Testis (tissue), 3 donors: ENCODE measurements around the gene DAD1. TPM values are rescaled to one million over a fixed set of nuclear protein-coding genes. Genes with fewer than 3 reads are reported as not detected.
"Not testable (repeated sequence)": the region's sequence is repeated elsewhere in the genome, so short reads cannot be mapped to it uniquely, and the experiment has no call there.

Experiments
- DNase-seq: peaks from one replicate; pipeline ENCODE4 v3.0.0-alpha.2; 2019
- H3K27ac ChIP-seq, 2 donors: fragments of 200-600 bp; sonication (generic); one replicate each; pipeline ENCODE4 v1.5.1; 2019
- H3K27me3 ChIP-seq: fragments of 200-600 bp; sonication (generic); one replicate; pipeline ENCODE4 v1.5.1; 2019
- H3K36me3 ChIP-seq: fragments of 200-600 bp; sonication (generic); one replicate; pipeline ENCODE4 v1.5.1; 2017; ENCODE audit warnings: low read depth; ENCODE audit errors: missing control alignments
- H3K4me1 ChIP-seq: fragments of 200-600 bp; sonication (generic); one replicate; pipeline ENCODE4 v1.5.1; 2019
- H3K4me3 ChIP-seq, 2 donors: fragments of 200-600 bp; sonication (generic); one replicate each; pipeline ENCODE4 v1.5.1; 2017 to 2019
- H3K9me3 ChIP-seq: fragments of 200-600 bp; sonication (generic); one replicate; pipeline ENCODE4 v1.5.1; 2017
- POLR2A ChIP-seq: fragments of 450-650 bp; IDR thresholded peaks from one replicate; pipeline ENCODE4 v1.6.1; 2017; ENCODE audit warnings: antibody characterized with exemption, mild to moderate bottlenecking, moderate library complexity
- WGBS, 2 donors: methylation state at CpG; one replicate each; pipeline ENCODE4 v1.1.5; 2018; 5-methylcytosine and 5-hydroxymethylcytosine counted together
- intact Hi-C: fragments of 100-400 bp; cut with DNase I; formaldehyde crosslinking; loops from one replicate; pipeline ENCODE4 v1.15.1; 2023; ENCODE audit warnings: low total_unique reads
- polyA plus RNA-seq: library from polyadenylated mRNA; stranded (reverse); fragments of 350-450 nt; fragmentation: Illumina TruSeq; extraction: RNeasy Lipid Tissue Mini Kit (QIAGEN cat#74804); gene quantifications from one replicate; pipeline ENCODE4 v1.2.3, GENCODE V29; 2014; ENCODE audit warnings: low read depth, low replicate concordance; ENCODE audit not compliant: insufficient read depth
- total RNA-seq, 2 donors: library from RNA; depleted of rRNA; stranded (reverse); fragments of >200 nt; gene quantifications; one replicate each; pipeline ENCODE4 v1.2.3, GENCODE V29; 2016
- TF ChIP-seq, protein P1 (sequence below), 3 experiments: fragments of 450-650 bp in 2 of 3; fragments of 200-600 bp in 1 of 3; sonication (generic) in 1 of 3; IDR thresholded peaks; one replicate each; pipeline ENCODE4 v1.5.1; 2016 to 2019; ENCODE audit warnings: antibody characterized with exemption in 3 of 3, mild to moderate bottlenecking in 2 of 3, moderate library complexity in 1 of 3

DAD1 gene
- total and polyA plus RNA-seq, 3 donors from 2014 or later: 209 to 350 (median 235) TPM

DNA sequence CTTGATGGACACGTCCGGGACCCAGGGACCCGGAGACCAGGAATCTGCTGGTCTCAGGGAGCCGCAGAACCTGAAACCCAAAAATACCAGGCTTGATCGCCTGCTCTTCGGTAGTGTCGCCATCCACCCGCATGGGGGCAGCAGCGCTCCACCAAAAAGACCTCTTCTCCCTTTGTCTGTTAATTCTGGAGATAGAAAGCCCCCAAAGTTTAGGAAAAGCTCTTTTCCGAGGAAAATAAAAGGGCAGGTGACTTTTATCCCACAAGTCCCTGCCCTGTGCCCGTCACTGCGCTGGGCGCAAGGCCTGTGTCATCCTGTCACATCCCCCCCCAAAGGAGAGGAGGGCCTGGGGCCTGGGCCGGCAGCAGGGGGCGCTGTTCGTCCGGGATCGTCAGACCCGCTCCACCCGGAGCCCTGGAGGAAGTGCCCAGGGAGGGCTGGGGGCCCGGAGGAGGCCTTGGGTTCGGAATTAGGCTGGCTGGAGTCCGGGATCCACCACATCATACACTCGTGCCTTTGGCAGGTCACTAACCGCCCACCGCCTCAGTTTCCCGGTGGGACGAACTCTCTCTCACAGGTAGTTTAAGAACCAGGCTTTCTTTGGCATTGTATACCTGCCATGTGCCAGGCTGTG is 31.9 kb downstream of the DAD1 start:
- peak; percentile 83 for DNase-seq
- Histone ChIP-seq H3K36me3 (no peaks in the 10 kb centered on the region), H3K27me3 (no peaks in the 10 kb centered on the region), H3K4me1 (no peaks in the 10 kb centered on the region), H3K4me3 (peak overlapping the region; percentile 20 to 22), H3K9me3 (no peaks in the 10 kb centered on the region), H3K27ac (peak overlapping the region in 1 of 2 donors; percentile 57)
- TF ChIP-seq POLR2A: no peak
- TF ChIP-seq, protein P1, sequence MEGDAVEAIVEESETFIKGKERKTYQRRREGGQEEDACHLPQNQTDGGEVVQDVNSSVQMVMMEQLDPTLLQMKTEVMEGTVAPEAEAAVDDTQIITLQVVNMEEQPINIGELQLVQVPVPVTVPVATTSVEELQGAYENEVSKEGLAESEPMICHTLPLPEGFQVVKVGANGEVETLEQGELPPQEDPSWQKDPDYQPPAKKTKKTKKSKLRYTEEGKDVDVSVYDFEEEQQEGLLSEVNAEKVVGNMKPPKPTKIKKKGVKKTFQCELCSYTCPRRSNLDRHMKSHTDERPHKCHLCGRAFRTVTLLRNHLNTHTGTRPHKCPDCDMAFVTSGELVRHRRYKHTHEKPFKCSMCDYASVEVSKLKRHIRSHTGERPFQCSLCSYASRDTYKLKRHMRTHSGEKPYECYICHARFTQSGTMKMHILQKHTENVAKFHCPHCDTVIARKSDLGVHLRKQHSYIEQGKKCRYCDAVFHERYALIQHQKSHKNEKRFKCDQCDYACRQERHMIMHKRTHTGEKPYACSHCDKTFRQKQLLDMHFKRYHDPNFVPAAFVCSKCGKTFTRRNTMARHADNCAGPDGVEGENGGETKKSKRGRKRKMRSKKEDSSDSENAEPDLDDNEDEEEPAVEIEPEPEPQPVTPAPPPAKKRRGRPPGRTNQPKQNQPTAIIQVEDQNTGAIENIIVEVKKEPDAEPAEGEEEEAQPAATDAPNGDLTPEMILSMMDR (IDR thresholded peaks at IDR 0.05): peak; percentile 95 to 98 (median 96)
- WGBS, 2 donors: 5 to 15% methylated on average over 11 to 28 of the region's 28 CpGs
- intact Hi-C loops: loop anchor here (5.0 kb wide), 1 partner anchor 170 kb away; no protein-coding TSS in a partner anchor

DNA sequence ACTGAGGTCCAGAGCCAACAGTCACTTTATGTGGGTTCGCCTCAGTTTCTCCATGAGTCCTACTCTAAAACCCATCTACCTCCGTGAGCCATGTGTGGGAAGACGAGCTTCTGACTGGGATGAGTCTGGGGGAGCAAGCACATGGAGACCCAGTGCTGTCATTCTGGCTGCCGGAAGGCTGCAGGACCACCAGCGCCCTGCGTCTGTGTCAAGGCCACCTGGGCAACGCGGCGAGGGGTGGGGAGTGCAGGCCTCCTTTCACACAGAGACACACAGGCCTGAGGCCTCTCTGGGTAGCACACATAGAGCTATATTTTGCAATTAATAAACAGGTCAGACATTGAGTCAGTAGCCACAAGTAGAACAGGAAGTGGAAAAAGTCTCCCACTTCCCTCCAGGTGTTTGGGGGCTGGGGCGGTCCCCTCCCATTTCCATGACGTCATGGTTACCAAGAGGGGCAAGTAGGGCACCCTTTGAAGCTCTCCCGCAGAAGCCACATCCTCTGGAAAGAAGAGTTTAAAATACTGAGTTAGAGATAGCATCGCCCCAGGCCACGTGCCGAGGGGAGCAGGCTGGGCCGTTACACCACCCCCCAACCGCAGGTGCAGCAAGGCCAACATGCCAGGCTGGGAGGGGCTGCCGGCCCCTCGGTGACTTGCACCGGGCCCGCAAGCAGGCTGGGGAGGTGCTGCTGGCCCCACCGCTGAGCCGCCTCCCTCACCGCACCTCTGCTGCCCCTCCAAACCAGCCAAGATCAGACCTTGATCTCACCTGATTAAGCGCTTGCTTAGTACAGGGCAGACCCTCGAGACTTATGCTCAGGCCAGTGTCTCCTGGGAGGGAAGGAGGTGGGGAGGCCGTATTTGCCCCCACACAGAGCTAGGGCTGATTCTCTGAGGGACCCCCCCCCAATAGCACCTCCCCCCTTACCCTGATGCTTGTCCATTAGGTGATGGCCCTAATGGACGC is 32.7 kb downstream of the DAD1 start:
- Histone ChIP-seq H3K27me3 (no peaks in the 10 kb centered on the region), H3K9me3 (no peaks in the 10 kb centered on the region), H3K4me3 (peak overlapping the region; percentile 20 to 22), H3K36me3 (no peaks in the 10 kb centered on the region), H3K4me1 (no peaks in the 10 kb centered on the region), H3K27ac (peak overlapping the region in 1 of 2 donors; percentile 57)
- peak; percentile 41 for DNase-seq
- intact Hi-C loops: loop anchor here (5.0 kb wide), 1 partner anchor 169 kb away; no protein-coding TSS in a partner anchor
- 28 to 46% methylated on average over 13 to 27 of the region's 28 CpGs for WGBS, 2 donors
- no peak for TF ChIP-seq POLR2A
- TF ChIP-seq, protein P1 (IDR thresholded peaks at IDR 0.05): no peak

DNA sequence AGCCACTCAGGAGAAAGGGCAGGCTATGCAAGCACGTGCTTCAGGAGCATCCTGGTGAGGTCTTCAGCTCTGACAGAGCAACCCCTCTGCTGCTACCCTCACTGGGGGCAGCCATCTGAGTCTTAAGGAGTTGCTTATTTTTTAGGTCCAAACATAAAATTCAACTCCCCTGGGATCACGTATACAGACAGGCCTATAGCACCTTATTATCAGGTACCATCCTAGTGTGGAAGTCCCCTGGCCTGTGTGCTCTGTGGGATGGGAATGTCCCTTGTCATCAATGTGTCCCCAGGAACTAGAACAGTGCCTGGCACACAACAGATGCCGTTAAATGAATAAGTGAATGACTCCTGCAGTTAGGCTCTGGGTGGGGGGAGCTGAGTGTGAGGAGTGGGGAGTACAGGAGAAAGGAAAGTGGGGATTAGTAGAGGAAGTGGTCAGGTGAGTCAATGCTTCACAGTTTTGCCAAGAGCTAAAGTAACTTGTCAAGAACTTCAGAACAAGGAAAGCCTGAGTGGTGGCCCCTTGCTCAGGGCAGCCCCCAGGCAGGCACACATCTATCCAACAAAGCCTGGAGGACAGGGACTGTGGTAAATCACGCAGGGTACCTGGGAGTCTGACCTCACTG is 33.5 kb downstream of the DAD1 start:
- 86 to 91% methylated on average over 3 to 4 of the region's 4 CpGs for WGBS, 2 donors
- no peak for DNase-seq
- Histone ChIP-seq H3K9me3 (no peaks in the 10 kb centered on the region), H3K4me1 (peaks cover 4% of the 10 kb centered on the region), H3K4me3 (no peak overlapping the region), H3K27ac (no peak overlapping the region), H3K36me3 (no peaks in the 10 kb centered on the region), H3K27me3 (no peaks in the 10 kb centered on the region)
- TF ChIP-seq, protein P1 (IDR thresholded peaks at IDR 0.05): no peak
- no peak for TF ChIP-seq POLR2A
- intact Hi-C loops: loop anchor here (5.0 kb wide), 1 partner anchor 168 kb away; no protein-coding TSS in a partner anchor

DNA sequence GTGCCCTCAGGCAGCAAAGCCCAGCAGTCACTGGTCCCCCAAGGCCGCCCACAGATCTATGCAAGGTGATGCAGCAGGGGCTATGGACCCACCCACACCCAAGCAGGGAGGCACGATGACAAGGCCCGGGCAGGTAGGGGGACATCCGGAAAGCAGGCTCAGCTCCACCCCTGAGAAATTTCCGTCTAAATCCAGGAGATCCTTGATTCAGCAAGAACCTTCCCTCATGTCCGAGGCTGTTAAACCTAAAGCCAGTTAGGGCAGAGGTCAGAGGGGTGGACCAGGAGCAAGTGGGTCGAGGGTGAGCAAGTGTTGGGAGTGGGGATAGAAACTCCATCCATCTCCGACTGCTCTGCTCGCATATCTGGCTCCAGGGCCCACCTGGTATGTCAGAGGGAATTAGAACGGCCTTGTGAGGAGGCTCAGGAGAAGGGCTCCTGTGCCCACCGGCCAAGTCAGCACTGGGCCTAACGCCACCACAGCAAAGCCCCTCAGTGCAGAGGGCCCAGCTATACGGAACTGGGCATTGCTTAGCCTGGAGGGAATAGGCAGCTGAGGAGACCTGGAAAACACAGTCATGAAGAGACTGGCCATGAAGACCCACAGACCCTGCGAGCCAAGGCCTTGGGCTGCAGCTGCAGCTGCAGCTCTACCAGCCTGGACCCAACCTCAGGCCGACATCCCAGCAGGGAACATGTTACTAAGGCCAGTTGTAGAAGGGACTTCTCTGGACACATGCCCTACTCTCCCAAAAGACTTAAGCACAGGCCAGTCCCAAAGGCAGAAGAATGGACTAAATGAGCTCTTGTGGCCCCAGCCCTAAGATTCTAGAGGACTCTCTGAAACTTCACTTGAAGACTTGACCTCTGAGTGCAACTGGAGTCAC is 34.3 kb downstream of the DAD1 start:
- no peak overlapping the region for H3K27ac ChIP-seq
- TF ChIP-seq POLR2A: no peak
- TF ChIP-seq, protein P1 (IDR thresholded peaks at IDR 0.05): no peak
- intact Hi-C loops: loop anchor here (5.0 kb wide), 1 partner anchor 167 kb away; no protein-coding TSS in a partner anchor
- H3K4me1 ChIP-seq: peaks cover 12% of the 10 kb centered on the region
- H3K4me3 ChIP-seq: no peak overlapping the region
- H3K27me3 ChIP-seq: no peaks in the 10 kb centered on the region
- DNase-seq: no peak
- 88 to 89% methylated on average over 7 to 15 of the region's 15 CpGs for WGBS, 2 donors
- H3K9me3 ChIP-seq: no peaks in the 10 kb centered on the region
- no peaks in the 10 kb centered on the region for H3K36me3 ChIP-seq

DNA sequence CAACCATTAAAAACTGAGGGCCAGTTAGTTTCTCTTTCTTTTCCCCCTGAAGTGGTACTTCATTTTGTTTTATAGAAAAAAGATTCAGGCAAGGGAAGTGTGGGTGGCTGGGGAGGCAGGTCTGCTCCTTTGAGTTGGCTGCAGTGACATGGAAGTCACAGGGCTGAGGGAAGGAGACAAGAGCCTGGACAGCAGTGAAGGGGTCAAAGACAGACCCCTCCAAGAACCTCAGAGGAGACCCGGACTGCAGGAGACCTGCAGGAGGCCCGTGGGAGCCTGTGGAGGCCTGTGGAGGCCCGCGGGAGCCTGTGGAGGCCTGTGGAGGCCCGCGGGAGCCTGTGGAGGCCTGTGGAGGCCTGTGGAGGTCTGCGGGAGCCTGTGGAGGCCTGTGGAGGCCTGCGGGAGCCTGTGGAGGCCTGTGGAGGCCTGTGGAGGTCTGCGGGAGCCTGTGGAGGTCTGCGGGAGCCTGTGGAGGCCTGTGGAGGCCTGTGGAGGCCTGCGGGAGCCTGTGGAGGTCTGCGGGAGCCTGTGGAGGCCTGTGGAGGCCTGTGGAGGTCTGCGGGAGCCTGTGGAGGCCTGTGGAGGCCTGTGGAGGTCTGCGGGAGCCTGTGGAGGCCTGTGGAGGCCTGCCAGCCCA is 35.0 kb downstream of the DAD1 start:
- WGBS, 2 donors: 83% methylated on average over 11 of the region's 14 CpGs; no CpG with 5 or more reads in 1 of the 2 donors
- H3K27ac ChIP-seq, H3K36me3 ChIP-seq, H3K9me3 ChIP-seq, H3K27me3 ChIP-seq, H3K4me3 ChIP-seq, intact Hi-C loops, DNase-seq: not testable (repeated sequence)
- peaks cover 14% of the 10 kb centered on the region for H3K4me1 ChIP-seq
